ENCODE results near the gene NIM1K.

DNA sequence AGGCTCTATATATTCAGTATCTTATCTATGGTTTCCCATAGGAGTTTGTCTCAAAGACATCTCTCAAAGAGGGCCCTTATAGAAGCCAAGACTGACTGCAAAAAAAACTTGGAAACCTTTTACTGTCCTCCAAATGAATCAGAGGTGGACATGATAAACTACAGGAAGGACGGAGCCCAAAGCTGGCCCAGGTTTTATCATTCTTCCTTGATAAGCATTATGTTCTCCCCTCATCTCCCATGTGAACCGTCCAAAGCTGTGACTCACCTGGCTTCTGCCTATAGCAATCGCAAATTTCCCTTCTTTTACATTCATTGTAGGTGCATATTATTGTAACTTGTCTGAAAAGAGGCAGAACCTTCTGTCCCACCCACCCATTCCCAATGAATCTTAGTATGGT, 35.0 kb upstream of the NIM1K start:
- TF ChIP-seq, protein P1, sequence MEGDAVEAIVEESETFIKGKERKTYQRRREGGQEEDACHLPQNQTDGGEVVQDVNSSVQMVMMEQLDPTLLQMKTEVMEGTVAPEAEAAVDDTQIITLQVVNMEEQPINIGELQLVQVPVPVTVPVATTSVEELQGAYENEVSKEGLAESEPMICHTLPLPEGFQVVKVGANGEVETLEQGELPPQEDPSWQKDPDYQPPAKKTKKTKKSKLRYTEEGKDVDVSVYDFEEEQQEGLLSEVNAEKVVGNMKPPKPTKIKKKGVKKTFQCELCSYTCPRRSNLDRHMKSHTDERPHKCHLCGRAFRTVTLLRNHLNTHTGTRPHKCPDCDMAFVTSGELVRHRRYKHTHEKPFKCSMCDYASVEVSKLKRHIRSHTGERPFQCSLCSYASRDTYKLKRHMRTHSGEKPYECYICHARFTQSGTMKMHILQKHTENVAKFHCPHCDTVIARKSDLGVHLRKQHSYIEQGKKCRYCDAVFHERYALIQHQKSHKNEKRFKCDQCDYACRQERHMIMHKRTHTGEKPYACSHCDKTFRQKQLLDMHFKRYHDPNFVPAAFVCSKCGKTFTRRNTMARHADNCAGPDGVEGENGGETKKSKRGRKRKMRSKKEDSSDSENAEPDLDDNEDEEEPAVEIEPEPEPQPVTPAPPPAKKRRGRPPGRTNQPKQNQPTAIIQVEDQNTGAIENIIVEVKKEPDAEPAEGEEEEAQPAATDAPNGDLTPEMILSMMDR (IDR thresholded peaks at IDR 0.05 in 8 of 11, conservative IDR thresholded peaks at IDR 0.05 in 3 of 11), result no peak
- TF ChIP-seq POLR2A (IDR thresholded peaks at IDR 0.05), result no peak
